Astrocyte (in vitro differentiated cells and primary cell): ENCODE results near the gene LRMDA. TPM values are rescaled to one million over a fixed set of nuclear protein-coding genes. Genes with fewer than 3 reads are reported as not detected.

ENCODE experiments used
- DNase-seq: peaks from one replicate; pipeline ENCODE4 v3.0.0-alpha.2; 2010; ENCODE audit warnings: low read depth
- FAIRE-seq: peaks from 2 replicates; lab custom pipeline; 2011; peaks lifted over from hg19 to GRCh38; lab: Jason Lieb, UNC
- H2AFZ ChIP-seq: 2 replicates; pipeline ENCODE4 v1.6.0; 2012; ENCODE audit warnings: low read depth, low read length, inconsistent platforms
- H3K27ac ChIP-seq: 2 replicates; pipeline ENCODE4 v1.5.1; 2011; ENCODE audit warnings: low read depth, low read length, inconsistent platforms
- H3K27me3 ChIP-seq: 2 replicates; pipeline ENCODE4 v1.6.0; 2011; ENCODE audit warnings: low read length, inconsistent platforms; ENCODE audit not compliant: insufficient read depth
- H3K36me3 ChIP-seq: 2 replicates; pipeline ENCODE4 v1.5.1; 2011; ENCODE audit warnings: low read length, inconsistent platforms; ENCODE audit not compliant: insufficient read depth
- H3K4me1 ChIP-seq: 2 replicates; pipeline ENCODE4 v1.5.1; 2011; ENCODE audit warnings: low read length, inconsistent platforms; ENCODE audit not compliant: insufficient read depth
- H3K4me2 ChIP-seq: 2 replicates; pipeline ENCODE4 v1.6.0; 2012; ENCODE audit warnings: low read length, inconsistent platforms
- H3K4me3 ChIP-seq: 2 replicates; pipeline ENCODE4 v1.5.1; 2011; ENCODE audit warnings: low read depth, mild to moderate bottlenecking, low read length, inconsistent platforms; ENCODE audit not compliant: insufficient read depth
- H3K79me2 ChIP-seq: 2 replicates; pipeline ENCODE4 v1.6.0; 2012; ENCODE audit warnings: mild to moderate bottlenecking, low read length, inconsistent platforms; ENCODE audit not compliant: insufficient read depth
- H3K9ac ChIP-seq: 2 replicates; pipeline ENCODE4 v1.6.0; 2012; ENCODE audit warnings: mild to moderate bottlenecking, low read length, inconsistent platforms
- H3K9me3 ChIP-seq: 2 replicates; pipeline ENCODE4 v1.5.1; 2012; ENCODE audit warnings: low read depth, mild to moderate bottlenecking, low read length, inconsistent platforms; ENCODE audit not compliant: insufficient read depth
- H4K20me1 ChIP-seq: 2 replicates; pipeline ENCODE4 v1.6.0; 2012; ENCODE audit warnings: low read length, inconsistent platforms; ENCODE audit not compliant: insufficient read depth
- H3K27ac Mint-ChIP-seq: one replicate; pipeline ENCODE4 v1.8.0; 2021; ENCODE audit warnings: mild to moderate bottlenecking, mixed read lengths; ENCODE audit not compliant: unreplicated experiment
- H3K27me3 Mint-ChIP-seq: one replicate; pipeline ENCODE4 v1.8.0; 2021; ENCODE audit warnings: low read depth, mixed read lengths; ENCODE audit not compliant: unreplicated experiment
- H3K36me3 Mint-ChIP-seq: one replicate; pipeline ENCODE4 v1.8.0; 2021; ENCODE audit warnings: low read depth, mixed read lengths; ENCODE audit not compliant: unreplicated experiment
- H3K4me1 Mint-ChIP-seq: one replicate; pipeline ENCODE4 v1.8.0; 2021; ENCODE audit warnings: low read depth, mixed read lengths; ENCODE audit not compliant: unreplicated experiment
- H3K4me3 Mint-ChIP-seq: one replicate; pipeline ENCODE4 v1.8.0; 2021; ENCODE audit warnings: mild to moderate bottlenecking, moderate library complexity, mixed read lengths; ENCODE audit not compliant: unreplicated experiment
- H3K9me3 Mint-ChIP-seq: one replicate; pipeline ENCODE4 v1.8.0; 2021; ENCODE audit warnings: mild to moderate bottlenecking, mixed read lengths; ENCODE audit not compliant: unreplicated experiment
- EZH2 ChIP-seq: IDR thresholded peaks from 2 replicates; pipeline ENCODE4 v1.6.1; 2012; ENCODE audit warnings: mild to moderate bottlenecking, low read length, inconsistent platforms; ENCODE audit not compliant: insufficient read depth
- total RNA-seq: library from RNA; stranded (reverse); gene quantifications from 2 replicates; pipeline ENCODE4 v1.2.1, GENCODE V29; 2021
- TF ChIP-seq, protein P1 (sequence below): IDR thresholded peaks from 2 replicates; pipeline ENCODE4 v1.5.1; 2011; ENCODE audit warnings: low read depth, mild to moderate bottlenecking, inconsistent platforms, low read length, moderate library complexity; ENCODE audit not compliant: insufficient read depth

LRMDA gene
- total RNA-seq, 1 donor from 2014 or later: 2.7 TPM

- Histone ChIP-seq H3K79me2 (no peaks in the 10 kb centered on the region), H3K9me3 (no peaks in the 10 kb centered on the region), H4K20me1 (no peaks in the 10 kb centered on the region), H3K27me3 (no peaks in the 10 kb centered on the region), H2AFZ (no peak overlapping the region), H3K27ac (no peak overlapping the region), H3K4me3 (no peak overlapping the region), H3K4me1 (no peaks in the 10 kb centered on the region), H3K36me3 (no peaks in the 10 kb centered on the region), H3K4me2 (no peak overlapping the region), H3K9ac (no peak overlapping the region)
- DNase-seq: no peak
- Mint-ChIP-seq H3K27me3 (peaks cover 10% of the 10 kb centered on the region), H3K4me1 (no peaks in the 10 kb centered on the region), H3K4me3 (no peak overlapping the region), H3K36me3 (no peaks in the 10 kb centered on the region), H3K27ac (no peak overlapping the region), H3K9me3 (peaks cover 5% of the 10 kb centered on the region)
- no peak for TF ChIP-seq EZH2
- TF ChIP-seq, protein P1, sequence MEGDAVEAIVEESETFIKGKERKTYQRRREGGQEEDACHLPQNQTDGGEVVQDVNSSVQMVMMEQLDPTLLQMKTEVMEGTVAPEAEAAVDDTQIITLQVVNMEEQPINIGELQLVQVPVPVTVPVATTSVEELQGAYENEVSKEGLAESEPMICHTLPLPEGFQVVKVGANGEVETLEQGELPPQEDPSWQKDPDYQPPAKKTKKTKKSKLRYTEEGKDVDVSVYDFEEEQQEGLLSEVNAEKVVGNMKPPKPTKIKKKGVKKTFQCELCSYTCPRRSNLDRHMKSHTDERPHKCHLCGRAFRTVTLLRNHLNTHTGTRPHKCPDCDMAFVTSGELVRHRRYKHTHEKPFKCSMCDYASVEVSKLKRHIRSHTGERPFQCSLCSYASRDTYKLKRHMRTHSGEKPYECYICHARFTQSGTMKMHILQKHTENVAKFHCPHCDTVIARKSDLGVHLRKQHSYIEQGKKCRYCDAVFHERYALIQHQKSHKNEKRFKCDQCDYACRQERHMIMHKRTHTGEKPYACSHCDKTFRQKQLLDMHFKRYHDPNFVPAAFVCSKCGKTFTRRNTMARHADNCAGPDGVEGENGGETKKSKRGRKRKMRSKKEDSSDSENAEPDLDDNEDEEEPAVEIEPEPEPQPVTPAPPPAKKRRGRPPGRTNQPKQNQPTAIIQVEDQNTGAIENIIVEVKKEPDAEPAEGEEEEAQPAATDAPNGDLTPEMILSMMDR: no peak
- no peak for FAIRE-seq
These were observed 427.7 kb downstream of the LRMDA start for GRCh38 chr10:75859141-75859540.

DNA sequence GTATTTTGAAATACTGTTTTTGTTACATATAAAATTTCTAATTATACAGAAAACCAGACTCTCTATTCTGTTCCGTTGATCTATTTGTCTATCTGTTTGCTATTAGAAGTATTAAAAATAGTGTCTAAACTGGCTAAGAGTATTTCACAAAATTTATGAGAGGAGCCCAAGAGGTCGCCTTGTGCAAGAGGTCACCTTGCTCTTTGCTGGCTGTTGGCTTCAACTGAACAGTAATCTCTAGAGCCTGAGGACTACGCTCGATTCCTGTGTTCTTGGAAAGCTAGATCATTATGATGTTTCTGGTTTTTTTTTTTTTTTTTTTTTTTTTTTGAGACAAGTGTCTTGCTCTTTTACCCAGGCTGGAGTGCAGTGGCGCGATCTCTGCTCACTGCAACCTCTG, 428.6 kb downstream of the LRMDA start:
- no peak overlapping the region for H3K9ac ChIP-seq
- H3K36me3 ChIP-seq: no peaks in the 10 kb centered on the region
- H3K4me2 ChIP-seq: no peak overlapping the region
- H3K9me3 ChIP-seq: no peaks in the 10 kb centered on the region
- TF ChIP-seq, protein P1: no peak
- no peak for TF ChIP-seq EZH2
- H3K27me3 ChIP-seq: no peaks in the 10 kb centered on the region
- H2AFZ ChIP-seq: no peak overlapping the region
- H3K4me3 ChIP-seq: no peak overlapping the region
- H3K36me3 Mint-ChIP-seq: no peaks in the 10 kb centered on the region
- FAIRE-seq (no peak), DNase-seq (no peak)
- no peaks in the 10 kb centered on the region for H3K4me1 Mint-ChIP-seq
- H3K4me3 Mint-ChIP-seq: no peak overlapping the region
- H3K27me3 Mint-ChIP-seq: peaks cover 10% of the 10 kb centered on the region
- H3K27ac ChIP-seq: no peak overlapping the region
- H3K27ac Mint-ChIP-seq: no peak overlapping the region
- H3K79me2 ChIP-seq: no peaks in the 10 kb centered on the region
- no peaks in the 10 kb centered on the region for H3K4me1 ChIP-seq
- H4K20me1 ChIP-seq: no peaks in the 10 kb centered on the region
- H3K9me3 Mint-ChIP-seq: peaks cover 5% of the 10 kb centered on the region

DNA sequence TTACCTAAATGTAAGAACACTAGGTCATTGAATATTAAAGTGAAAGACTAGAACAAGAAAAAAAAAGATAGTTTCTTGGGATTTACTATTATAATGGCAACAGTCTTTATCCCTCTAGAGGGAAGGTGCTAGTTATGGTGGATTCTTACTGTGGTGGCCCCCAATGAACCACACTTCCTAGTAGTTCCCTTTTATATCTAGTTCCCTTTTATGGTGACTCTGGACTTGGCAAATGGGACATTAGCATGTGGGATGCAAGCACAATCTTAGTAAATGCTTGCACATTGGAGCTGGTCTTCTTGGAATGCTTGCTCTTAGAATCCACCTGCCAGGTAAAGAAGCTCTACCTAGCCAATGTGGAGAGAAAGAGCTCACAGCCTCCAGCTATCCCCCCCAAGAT, 430.2 kb downstream of the LRMDA start:
- no peak for DNase-seq
- Histone ChIP-seq H3K4me2 (no peak overlapping the region), H3K27me3 (no peaks in the 10 kb centered on the region), H3K36me3 (no peaks in the 10 kb centered on the region), H2AFZ (no peak overlapping the region), H3K9me3 (no peaks in the 10 kb centered on the region), H3K79me2 (no peaks in the 10 kb centered on the region), H4K20me1 (no peaks in the 10 kb centered on the region), H3K9ac (no peak overlapping the region), H3K27ac (no peak overlapping the region), H3K4me3 (no peak overlapping the region), H3K4me1 (no peaks in the 10 kb centered on the region)
- no peak for FAIRE-seq
- Mint-ChIP-seq H3K9me3 (peaks cover 2% of the 10 kb centered on the region), H3K27ac (no peak overlapping the region), H3K36me3 (no peaks in the 10 kb centered on the region), H3K4me3 (no peak overlapping the region), H3K4me1 (no peaks in the 10 kb centered on the region), H3K27me3 (peaks cover 12% of the 10 kb centered on the region)
- TF ChIP-seq EZH2: no peak
- TF ChIP-seq, protein P1: no peak
